ENCODE data around the gene NTSR2. TPM values are rescaled to one million over a fixed set of nuclear protein-coding genes. Genes with fewer than 3 reads are reported as not detected.

The NTSR2 gene
- total RNA-seq, 4 donors from 2014 or later = 0.87 to 4.2 (median 2.1) TPM; not detected in 1

- peaks cover 0 to 26% (median 22%) of the 10 kb centered on the region in 4 donors for H3K4me1 ChIP-seq
- no peak for TF ChIP-seq POLR2A (IDR thresholded peaks at IDR 0.05)
- TF ChIP-seq CTCF (IDR thresholded peaks at IDR 0.05) = no peak
- TF ChIP-seq EP300 (IDR thresholded peaks at IDR 0.05) = no peak
- H3K4me3 ChIP-seq = no peak overlapping the region
- DNase-seq (ENCODE audit: low spot score in 2 of 2) = no peak
- H3K9me3 ChIP-seq = peaks cover 0 to 7% (median 0%) of the 10 kb centered on the region in 4 donors
- no peaks in the 10 kb centered on the region for H3K36me3 ChIP-seq
- no peak overlapping the region for H3K27ac ChIP-seq
- peaks cover 0 to 4% of the 10 kb centered on the region in 2 donors for H3K27me3 ChIP-seq
- WGBS, 2 donors = 45 to 59% methylated on average over 24 to 27 of the region's 27 CpGs
Observed at GRCh38 chr2:11677136-11678055, 7.4 kb upstream of the NTSR2 start.

DNA sequence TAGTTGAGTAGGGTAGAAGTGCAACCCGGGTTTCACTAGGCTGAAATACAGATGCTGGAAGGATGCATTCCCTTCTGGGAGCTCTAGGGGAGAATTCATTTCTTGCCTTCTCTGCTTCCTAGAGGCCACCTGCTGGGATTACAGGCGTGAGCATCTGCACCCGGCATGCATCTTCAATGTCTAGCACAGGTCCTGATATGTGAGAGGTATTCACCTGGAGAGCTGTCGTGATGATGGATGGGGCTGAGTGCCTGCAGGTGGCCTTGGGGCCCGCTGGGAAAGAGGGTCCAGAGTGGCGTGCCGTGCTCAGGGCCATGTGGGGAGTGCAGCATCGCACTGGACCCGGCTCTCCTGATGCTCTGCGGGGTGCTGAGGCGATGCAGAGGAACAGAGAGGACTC is 6.6 kb upstream of the NTSR2 start:
- no peak for TF ChIP-seq POLR2A (IDR thresholded peaks at IDR 0.05)
- TF ChIP-seq CTCF (IDR thresholded peaks at IDR 0.05) = no peak
- no peak for TF ChIP-seq EP300 (IDR thresholded peaks at IDR 0.05)
- peaks cover 0 to 5% of the 10 kb centered on the region in 2 donors for H3K27me3 ChIP-seq
- H3K9me3 ChIP-seq = peaks cover 0 to 7% (median 0%) of the 10 kb centered on the region in 4 donors
- DNase-seq (ENCODE audit: low spot score in 2 of 2) = no peak
- H3K27ac ChIP-seq = no peak overlapping the region
- WGBS, 2 donors = 64 to 65% methylated on average over 11 of the region's 11 CpGs
- peaks cover 0 to 20% (median 17%) of the 10 kb centered on the region in 4 donors for H3K4me1 ChIP-seq
- H3K36me3 ChIP-seq = no peaks in the 10 kb centered on the region
- H3K4me3 ChIP-seq = no peak overlapping the region

GRCh38 chr2:11675423-11676112 is 5.6 kb upstream of the NTSR2 start:
- TF ChIP-seq CTCF (IDR thresholded peaks at IDR 0.05) (no peak), POLR2A (IDR thresholded peaks at IDR 0.05) (no peak), EP300 (IDR thresholded peaks at IDR 0.05) (no peak)
- peaks cover 0 to 14% of the 10 kb centered on the region in 2 donors for H3K27me3 ChIP-seq
- peaks cover 0 to 7% (median 0%) of the 10 kb centered on the region in 4 donors for H3K9me3 ChIP-seq
- no peak overlapping the region for H3K4me3 ChIP-seq
- DNase-seq (ENCODE audit: low spot score in 2 of 2) = no peak
- H3K27ac ChIP-seq = no peak overlapping the region
- H3K36me3 ChIP-seq = no peaks in the 10 kb centered on the region
- peaks cover 0 to 10% (median 7%) of the 10 kb centered on the region in 4 donors for H3K4me1 ChIP-seq
- WGBS, 2 donors = 58 to 77% methylated on average over 3 of the region's 3 CpGs

DNA sequence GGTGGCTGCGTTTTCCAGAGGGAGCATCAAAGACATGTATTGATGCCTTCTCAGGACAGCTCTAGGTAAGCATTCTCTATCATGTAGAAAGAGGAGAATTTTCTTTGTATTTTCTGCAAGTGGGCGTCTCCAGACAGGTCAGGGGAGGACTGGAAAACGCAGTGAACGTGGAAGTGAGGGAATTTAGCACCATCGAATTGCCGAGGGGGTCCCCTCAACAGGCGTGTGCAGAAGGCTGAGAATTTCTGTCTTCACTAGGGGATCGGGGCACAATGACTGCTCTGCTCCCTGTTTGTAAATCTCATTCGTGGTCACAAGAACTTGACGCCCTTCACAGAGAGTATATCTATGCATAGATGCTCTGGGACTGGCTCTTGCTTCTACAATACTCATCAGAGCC is 5.0 kb upstream of the NTSR2 start:
- TF ChIP-seq CTCF (IDR thresholded peaks at IDR 0.05) (no peak), EP300 (IDR thresholded peaks at IDR 0.05) (no peak), POLR2A (IDR thresholded peaks at IDR 0.05) (no peak)
- peaks cover 0 to 20% of the 10 kb centered on the region in 2 donors for H3K27me3 ChIP-seq

More for the DNA sequence above, 5.0 kb upstream of the NTSR2 start:
- H3K4me3 ChIP-seq = no peak overlapping the region
- DNase-seq (ENCODE audit: low spot score in 2 of 2) = no peak
- WGBS, 2 donors = 71 to 76% methylated on average over 10 of the region's 10 CpGs
- no peaks in the 10 kb centered on the region for H3K36me3 ChIP-seq
- H3K9me3 ChIP-seq = peaks cover 0 to 7% (median 0%) of the 10 kb centered on the region in 4 donors
- H3K4me1 ChIP-seq = peaks cover 0 to 9% (median 3%) of the 10 kb centered on the region in 4 donors
- no peak overlapping the region for H3K27ac ChIP-seq

Data from tibial nerve (tissue), 4 donors.